Endothelial cell (in vitro differentiated cells): ENCODE measurements around the gene MRPL52. TPM values are rescaled to one million over a fixed set of nuclear protein-coding genes. Genes with fewer than 3 reads are reported as not detected.

Source experiments
- DNase-seq: peaks from one replicate; pipeline ENCODE4 v3.0.0; 2021; ENCODE audit warnings: low spot score
- H3K27ac Mint-ChIP-seq: one replicate; pipeline ENCODE4 v1.8.0; 2021; ENCODE audit warnings: mixed read lengths, inconsistent platforms; ENCODE audit not compliant: unreplicated experiment
- H3K27me3 Mint-ChIP-seq: one replicate; pipeline ENCODE4 v1.8.0; 2021; ENCODE audit warnings: mild to moderate bottlenecking, moderate library complexity, mixed read lengths, inconsistent platforms; ENCODE audit not compliant: unreplicated experiment
- H3K36me3 Mint-ChIP-seq: one replicate; pipeline ENCODE4 v1.8.0; 2021; ENCODE audit warnings: mild to moderate bottlenecking, low read depth, mixed read lengths, inconsistent platforms; ENCODE audit not compliant: unreplicated experiment
- H3K4me1 Mint-ChIP-seq: one replicate; pipeline ENCODE4 v1.8.0; 2021; ENCODE audit warnings: mild to moderate bottlenecking, mixed read lengths, inconsistent platforms; ENCODE audit not compliant: unreplicated experiment
- H3K4me3 Mint-ChIP-seq: one replicate; pipeline ENCODE4 v1.8.0; 2021; ENCODE audit warnings: mild to moderate bottlenecking, mixed read lengths, inconsistent platforms; ENCODE audit not compliant: unreplicated experiment
- H3K9me3 Mint-ChIP-seq: one replicate; pipeline ENCODE4 v1.8.0; 2021; ENCODE audit warnings: mixed read lengths, inconsistent platforms; ENCODE audit not compliant: unreplicated experiment
- total RNA-seq: library from RNA; stranded (reverse); fragmentation: NEBNext Ultra II Directional; extraction: Animal tissue kit (Norgen Biotek cat#: 25700); gene quantifications from one replicate; pipeline ENCODE4 v1.2.1, GENCODE V29; 2021; ENCODE audit not compliant: unreplicated experiment
- TF ChIP-seq, protein P1 (sequence below): fragments of 200-600 bp; sonication (generic); IDR thresholded peaks from one replicate; pipeline ENCODE4 v1.5.0; 2021; ENCODE audit warnings: antibody characterized with exemption; ENCODE audit not compliant: unreplicated experiment

Gene MRPL52
- total RNA-seq, 1 donor from 2014 or later, result 126 TPM

DNA sequence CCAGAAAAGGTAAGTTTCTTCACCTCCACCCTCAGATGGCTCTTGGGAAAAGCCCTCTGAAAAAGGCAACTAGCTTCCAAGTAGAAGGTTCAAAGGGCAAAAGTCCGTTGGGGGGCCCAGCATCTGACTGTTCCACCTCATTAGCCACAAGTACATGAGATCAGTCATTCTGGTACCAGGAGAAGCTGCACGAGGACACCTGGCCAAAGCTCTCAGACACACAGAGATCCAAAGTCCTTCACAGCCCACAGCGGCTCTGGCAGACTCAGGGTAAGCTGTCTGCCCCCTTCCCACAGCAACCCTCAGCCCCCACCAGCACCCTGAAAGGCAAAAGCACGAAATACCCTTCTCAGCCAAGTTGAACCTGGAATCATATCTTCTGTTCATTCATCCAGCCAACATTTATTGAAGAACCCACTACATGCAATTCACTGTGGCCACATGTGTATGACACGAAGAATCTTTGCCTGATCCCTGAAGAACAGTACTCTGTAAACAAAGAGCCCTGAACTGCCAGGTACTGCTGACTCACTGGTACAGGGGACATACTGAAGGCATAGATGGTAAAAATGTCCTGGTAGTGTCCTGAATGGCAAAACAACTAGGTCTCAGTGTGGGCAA lies 33.5 kb upstream of the MRPL52 start:
- TF ChIP-seq, protein P1, sequence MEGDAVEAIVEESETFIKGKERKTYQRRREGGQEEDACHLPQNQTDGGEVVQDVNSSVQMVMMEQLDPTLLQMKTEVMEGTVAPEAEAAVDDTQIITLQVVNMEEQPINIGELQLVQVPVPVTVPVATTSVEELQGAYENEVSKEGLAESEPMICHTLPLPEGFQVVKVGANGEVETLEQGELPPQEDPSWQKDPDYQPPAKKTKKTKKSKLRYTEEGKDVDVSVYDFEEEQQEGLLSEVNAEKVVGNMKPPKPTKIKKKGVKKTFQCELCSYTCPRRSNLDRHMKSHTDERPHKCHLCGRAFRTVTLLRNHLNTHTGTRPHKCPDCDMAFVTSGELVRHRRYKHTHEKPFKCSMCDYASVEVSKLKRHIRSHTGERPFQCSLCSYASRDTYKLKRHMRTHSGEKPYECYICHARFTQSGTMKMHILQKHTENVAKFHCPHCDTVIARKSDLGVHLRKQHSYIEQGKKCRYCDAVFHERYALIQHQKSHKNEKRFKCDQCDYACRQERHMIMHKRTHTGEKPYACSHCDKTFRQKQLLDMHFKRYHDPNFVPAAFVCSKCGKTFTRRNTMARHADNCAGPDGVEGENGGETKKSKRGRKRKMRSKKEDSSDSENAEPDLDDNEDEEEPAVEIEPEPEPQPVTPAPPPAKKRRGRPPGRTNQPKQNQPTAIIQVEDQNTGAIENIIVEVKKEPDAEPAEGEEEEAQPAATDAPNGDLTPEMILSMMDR, result no peak
- peaks cover 4% of the 10 kb centered on the region for H3K36me3 Mint-ChIP-seq
- H3K27ac Mint-ChIP-seq, result no peak overlapping the region
- H3K4me3 Mint-ChIP-seq, result no peak overlapping the region
- no peaks in the 10 kb centered on the region for H3K9me3 Mint-ChIP-seq
- no peak for DNase-seq
- no peaks in the 10 kb centered on the region for H3K4me1 Mint-ChIP-seq
- peaks cover 3% of the 10 kb centered on the region for H3K27me3 Mint-ChIP-seq

- TF ChIP-seq, protein P1, result no peak
- no peaks in the 10 kb centered on the region for H3K27me3 Mint-ChIP-seq
- H3K27ac Mint-ChIP-seq, result no peak overlapping the region
Measured at GRCh38 chr14:22797017-22797917, 32.4 kb upstream of the MRPL52 start.

DNA sequence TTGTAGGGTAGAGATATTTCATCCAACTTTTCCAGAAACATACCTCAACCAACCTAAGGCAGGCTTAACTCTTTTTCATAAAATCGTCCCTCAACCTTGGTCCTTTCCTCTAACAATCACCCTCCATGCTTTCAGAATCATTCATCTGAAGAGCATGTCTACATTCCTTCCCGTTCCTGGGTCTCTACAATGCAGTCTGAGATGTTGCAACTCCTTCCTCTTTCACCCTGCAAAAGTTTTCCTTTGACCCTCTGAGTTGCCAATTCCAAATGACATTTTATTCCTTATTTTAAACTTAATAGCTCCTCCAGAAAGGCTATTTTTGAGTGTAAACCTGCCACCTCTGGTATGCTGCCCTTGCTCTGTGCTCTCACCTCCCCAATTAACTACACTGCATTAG lies 31.2 kb upstream of the MRPL52 start:
- TF ChIP-seq, protein P1, result no peak
- H3K4me3 Mint-ChIP-seq, result no peak overlapping the region
- H3K27me3 Mint-ChIP-seq, result no peaks in the 10 kb centered on the region
- no peak for DNase-seq
- no peak overlapping the region for H3K27ac Mint-ChIP-seq
- H3K4me1 Mint-ChIP-seq, result no peaks in the 10 kb centered on the region
- H3K9me3 Mint-ChIP-seq, result no peaks in the 10 kb centered on the region
- H3K36me3 Mint-ChIP-seq, result peaks cover 4% of the 10 kb centered on the region

More at GRCh38 chr14:22797017-22797917, 32.4 kb upstream of the MRPL52 start:
- Mint-ChIP-seq H3K9me3 (no peaks in the 10 kb centered on the region), H3K36me3 (peaks cover 4% of the 10 kb centered on the region), H3K4me3 (no peak overlapping the region), H3K4me1 (no peaks in the 10 kb centered on the region)
- DNase-seq, result no peak

GRCh38 chr14:22800346-22800745 lies 29.3 kb upstream of the MRPL52 start:
- H3K4me3 Mint-ChIP-seq, result no peak overlapping the region
- no peaks in the 10 kb centered on the region for H3K4me1 Mint-ChIP-seq
- TF ChIP-seq, protein P1, result no peak
- no peaks in the 10 kb centered on the region for H3K9me3 Mint-ChIP-seq
- H3K27me3 Mint-ChIP-seq, result no peaks in the 10 kb centered on the region
- H3K36me3 Mint-ChIP-seq, result peaks cover 4% of the 10 kb centered on the region
- no peak for DNase-seq
- no peak overlapping the region for H3K27ac Mint-ChIP-seq

GRCh38 chr14:22801716-22802115 lies 28.0 kb upstream of the MRPL52 start:
- H3K36me3 Mint-ChIP-seq, result no peaks in the 10 kb centered on the region
- no peak overlapping the region for H3K27ac Mint-ChIP-seq
- no peak for DNase-seq
- no peaks in the 10 kb centered on the region for H3K9me3 Mint-ChIP-seq
- H3K27me3 Mint-ChIP-seq, result no peaks in the 10 kb centered on the region
- H3K4me1 Mint-ChIP-seq, result no peaks in the 10 kb centered on the region
- TF ChIP-seq, protein P1, result no peak
- no peak overlapping the region for H3K4me3 Mint-ChIP-seq
